HPDE6-E6E7 (cell line): ENCODE measurements around the gene KLRK1.
A peak's percentile ranks its signal among the peaks of the same experiment; 100 is the strongest.
"Not testable (repeated sequence)": the region's sequence is repeated elsewhere in the genome, so short reads cannot be mapped to it uniquely, and the experiment has no call there.

ENCODE experiments used
- DNase-seq: peaks from one replicate; pipeline ENCODE4 v3.0.0; 2011; ENCODE audit warnings: missing footprints; ENCODE audit errors: extremely low spot score

The KLRK1 gene

GRCh38 chr12:10389904-10390303 lies at the start of gene KLRK1:
KLRK1 (minus strand) TSS chr12:10390041; CDS start chr12:10388810, 1,231 bp downstream.
- DNase-seq, result no peak

GRCh38 chr12:10437601-10438000 lies 47.8 kb upstream of the KLRK1 start:
- not testable (repeated sequence) for DNase-seq

GRCh38 chr12:10435816-10436215 lies 46.0 kb upstream of the KLRK1 start, which contains the start of gene KLRC2:
KLRC2 (minus strand) TSS chr12:10436010; CDS start chr12:10435986, 24 bp downstream.
- not testable (repeated sequence) for DNase-seq

- not testable (repeated sequence) for DNase-seq
Observed at GRCh38 chr12:10430623-10431022, 40.8 kb upstream of the KLRK1 start.

GRCh38 chr12:10425938-10426337 lies 36.1 kb upstream of the KLRK1 start:
- not testable (repeated sequence) for DNase-seq

GRCh38 chr12:10424260-10424899 lies 34.5 kb upstream of the KLRK1 start:
- not testable (repeated sequence) for DNase-seq

- not testable (repeated sequence) for DNase-seq
Observed at GRCh38 chr12:10422159-10422558, 32.3 kb upstream of the KLRK1 start.

GRCh38 chr12:10420334-10420733 lies 30.5 kb upstream of the KLRK1 start, which contains the start of gene KLRC3:
KLRC3 (minus strand) TSS chr12:10420595; CDS start chr12:10420550, 45 bp downstream.
- DNase-seq, result not testable (repeated sequence)

- no peak for DNase-seq
Observed at GRCh38 chr12:10409392-10409791, 19.6 kb upstream of the KLRK1 start, which contains the start of gene KLRC4. KLRC4 (minus strand) TSS chr12:10409757; CDS start chr12:10409575, 182 bp downstream.

GRCh38 chr12:10408842-10409241 lies 19.0 kb upstream of the KLRK1 start:
- no peak for DNase-seq

GRCh38 chr12:10406725-10407124 lies 16.9 kb upstream of the KLRK1 start:
- DNase-seq, result no peak

GRCh38 chr12:10405294-10405693 lies 15.5 kb upstream of the KLRK1 start:
- peak; percentile 39 for DNase-seq

- DNase-seq, result no peak
Observed at GRCh38 chr12:10404798-10405197, 15.0 kb upstream of the KLRK1 start.

GRCh38 chr12:10400829-10401228 lies 11.0 kb upstream of the KLRK1 start:
- DNase-seq, result no peak

- no peak for DNase-seq
Observed at GRCh38 chr12:10398168-10398567, 8.3 kb upstream of the KLRK1 start.

GRCh38 chr12:10397296-10397695 lies 7.5 kb upstream of the KLRK1 start:
- DNase-seq, result no peak

GRCh38 chr12:10396176-10396575 lies 6.3 kb upstream of the KLRK1 start:
- DNase-seq, result not testable (repeated sequence)

GRCh38 chr12:10395390-10395998 lies 5.7 kb upstream of the KLRK1 start:
- DNase-seq, result peak; percentile 59

GRCh38 chr12:10394531-10395152 lies 4.8 kb upstream of the KLRK1 start:
- not testable (repeated sequence) for DNase-seq

- DNase-seq, result no peak
Observed at GRCh38 chr12:10393291-10393690, 3.5 kb upstream of the KLRK1 start.

GRCh38 chr12:10392394-10392930 lies 2.6 kb upstream of the KLRK1 start:
- DNase-seq, result peak; percentile 53

- DNase-seq, result not testable (repeated sequence)
Observed at GRCh38 chr12:10390991-10391390, 1.1 kb upstream of the KLRK1 start.
